SJSA1 (cell line): ENCODE measurements around the gene CPPED1. TPM values are rescaled to one million over a fixed set of nuclear protein-coding genes. Genes with fewer than 3 reads are reported as not detected.

Source experiments
- DNase-seq, 2 experiments: peaks; one replicate each; pipeline ENCODE4 v3.0.0-alpha.2; 2015 to 2020; ENCODE audit warnings: low spot score in 2 of 2, low read depth in 1 of 2
- H3K27ac ChIP-seq: fragments of 250-450 bp; sonication (Bioruptor Pico); 2 replicates; pipeline ENCODE4 v1.5.1; 2020; ENCODE audit warnings: mild to moderate bottlenecking, moderate library complexity
- H3K27me3 ChIP-seq: fragments of 250-450 bp; sonication (Bioruptor Pico); replicated peaks from 2 replicates; pipeline ENCODE4 v1.5.1; 2020; ENCODE audit warnings: mild to moderate bottlenecking, moderate library complexity
- H3K36me3 ChIP-seq: fragments of 250-450 bp; sonication (Bioruptor Pico); 2 replicates; pipeline ENCODE4 v1.5.1; 2020; ENCODE audit warnings: mild to moderate bottlenecking
- H3K4me1 ChIP-seq: fragments of 250-450 bp; sonication (Bioruptor Pico); replicated peaks from 2 replicates; pipeline ENCODE4 v1.6.1; 2021; ENCODE audit warnings: mild to moderate bottlenecking
- H3K4me3 ChIP-seq: fragments of 250-450 bp; sonication (Bioruptor Pico); 2 replicates; pipeline ENCODE4 v1.5.1; 2020; ENCODE audit warnings: mild to moderate bottlenecking
- H3K9me3 ChIP-seq: fragments of 250-450 bp; sonication (Bioruptor Pico); replicated peaks from 2 replicates; pipeline ENCODE4 v1.5.1; 2020; ENCODE audit warnings: mild to moderate bottlenecking
- total RNA-seq: library from RNA; depleted of rRNA; stranded (reverse); fragments of >200 nt; shearing (Covaris generic); gene quantifications from 2 replicates; pipeline ENCODE4 v1.2.3, GENCODE V29; 2014

Gene CPPED1
- total RNA-seq, 1 experiment from 2014 or later: 2.4 TPM

GRCh38 chr16:12672986-12673385 lies 130.7 kb downstream of the CPPED1 start:
- no peak overlapping the region for H3K4me3 ChIP-seq
- no peak overlapping the region for H3K27ac ChIP-seq
- no peak for DNase-seq
- no peaks in the 10 kb centered on the region for H3K4me1 ChIP-seq
- no peaks in the 10 kb centered on the region; the same call in 1 of the 2 replicates for H3K9me3 ChIP-seq
- no peaks in the 10 kb centered on the region for H3K27me3 ChIP-seq
- H3K36me3 ChIP-seq: no peaks in the 10 kb centered on the region

- DNase-seq: no peak
- Histone ChIP-seq H3K36me3 (no peaks in the 10 kb centered on the region), H3K9me3 (no peaks in the 10 kb centered on the region; the same call in 1 of the 2 replicates), H3K4me3 (no peak overlapping the region), H3K4me1 (no peaks in the 10 kb centered on the region), H3K27ac (no peak overlapping the region), H3K27me3 (no peaks in the 10 kb centered on the region)
Observed at GRCh38 chr16:12669908-12670307, 133.8 kb downstream of the CPPED1 start.

DNA sequence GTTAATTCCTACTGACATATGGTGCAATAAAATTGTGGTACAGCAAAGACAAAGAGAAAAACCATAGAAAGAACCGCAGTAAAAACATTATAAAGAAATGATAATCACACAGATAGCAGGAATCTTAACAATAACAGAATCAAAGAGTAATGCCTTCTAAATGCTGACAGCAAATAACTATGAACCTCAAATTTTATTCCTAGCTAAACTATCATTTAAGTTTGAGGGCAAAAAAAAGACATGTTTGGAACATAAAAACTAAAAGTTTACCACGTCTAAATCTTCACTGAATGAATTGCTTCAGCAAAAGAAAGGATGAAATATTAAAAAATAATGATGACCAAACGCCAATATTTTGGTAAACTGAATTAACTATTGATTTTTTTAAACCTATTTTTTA lies 135.8 kb downstream of the CPPED1 start:
- Histone ChIP-seq H3K4me1 (no peaks in the 10 kb centered on the region), H3K4me3 (no peak overlapping the region), H3K9me3 (peaks cover 6% of the 10 kb centered on the region; the same call in 1 of the 2 replicates), H3K27ac (no peak overlapping the region), H3K36me3 (no peaks in the 10 kb centered on the region), H3K27me3 (no peaks in the 10 kb centered on the region)
- no peak for DNase-seq

GRCh38 chr16:12664164-12664733 lies 139.4 kb downstream of the CPPED1 start:
- peaks cover 9% of the 10 kb centered on the region; the same call in 1 of the 2 replicates for H3K9me3 ChIP-seq
- no peak overlapping the region for H3K27ac ChIP-seq
- H3K36me3 ChIP-seq: no peaks in the 10 kb centered on the region
- no peak for DNase-seq
- no peak overlapping the region for H3K4me3 ChIP-seq
- no peaks in the 10 kb centered on the region for H3K27me3 ChIP-seq
- H3K4me1 ChIP-seq: no peaks in the 10 kb centered on the region

GRCh38 chr16:12661656-12662172 lies 142.0 kb downstream of the CPPED1 start:
- H3K4me3 ChIP-seq: no peak overlapping the region
- H3K27ac ChIP-seq: no peak overlapping the region
- H3K36me3 ChIP-seq: no peaks in the 10 kb centered on the region
- H3K9me3 ChIP-seq: peaks cover 9% of the 10 kb centered on the region; the same call in 1 of the 2 replicates
- H3K4me1 ChIP-seq: no peaks in the 10 kb centered on the region
- H3K27me3 ChIP-seq: no peaks in the 10 kb centered on the region
- DNase-seq: no peak

- Histone ChIP-seq H3K27ac (no peak overlapping the region), H3K4me3 (no peak overlapping the region), H3K36me3 (no peaks in the 10 kb centered on the region), H3K27me3 (no peaks in the 10 kb centered on the region), H3K4me1 (no peaks in the 10 kb centered on the region), H3K9me3 (0 out of 2 replicates have a peak, but pooled peaks cover 9% of the 10 kb centered on the region)
- no peak for DNase-seq
Observed at GRCh38 chr16:12659871-12660270, 143.8 kb downstream of the CPPED1 start.

- Histone ChIP-seq H3K36me3 (no peaks in the 10 kb centered on the region), H3K27me3 (no peaks in the 10 kb centered on the region), H3K9me3 (0 out of 2 replicates have a peak, but pooled peaks cover 3% of the 10 kb centered on the region), H3K27ac (no peak overlapping the region), H3K4me1 (no peaks in the 10 kb centered on the region), H3K4me3 (no peak overlapping the region)
- no peak for DNase-seq
Observed at GRCh38 chr16:12658506-12658905, 145.2 kb downstream of the CPPED1 start.

DNA sequence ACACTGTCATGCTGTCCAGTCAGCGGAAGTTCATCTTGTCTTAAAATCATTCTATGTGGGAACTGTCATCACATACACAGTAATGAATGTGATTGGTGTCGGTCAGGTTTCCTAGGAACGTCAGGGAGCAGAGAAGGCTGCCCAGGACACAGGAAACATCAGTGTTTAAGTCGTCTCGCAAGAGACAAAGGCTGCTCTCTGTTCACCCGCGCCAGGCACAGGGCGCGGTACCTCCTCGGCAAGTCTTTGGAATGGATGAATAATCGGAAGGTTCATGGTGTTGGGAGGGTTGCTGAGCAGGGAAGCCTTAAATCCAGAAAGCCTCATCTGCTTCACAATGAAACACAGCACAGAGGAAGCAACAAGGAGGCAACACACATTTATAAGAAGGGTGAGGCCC lies 148.2 kb downstream of the CPPED1 start:
- H3K9me3 ChIP-seq: 0 out of 2 replicates have a peak, but pooled peaks cover 3% of the 10 kb centered on the region
- H3K4me3 ChIP-seq: no peak overlapping the region
- H3K27me3 ChIP-seq: no peaks in the 10 kb centered on the region
- H3K27ac ChIP-seq: no peak overlapping the region
- H3K36me3 ChIP-seq: no peaks in the 10 kb centered on the region
- H3K4me1 ChIP-seq: no peaks in the 10 kb centered on the region
- DNase-seq: no peak

DNA sequence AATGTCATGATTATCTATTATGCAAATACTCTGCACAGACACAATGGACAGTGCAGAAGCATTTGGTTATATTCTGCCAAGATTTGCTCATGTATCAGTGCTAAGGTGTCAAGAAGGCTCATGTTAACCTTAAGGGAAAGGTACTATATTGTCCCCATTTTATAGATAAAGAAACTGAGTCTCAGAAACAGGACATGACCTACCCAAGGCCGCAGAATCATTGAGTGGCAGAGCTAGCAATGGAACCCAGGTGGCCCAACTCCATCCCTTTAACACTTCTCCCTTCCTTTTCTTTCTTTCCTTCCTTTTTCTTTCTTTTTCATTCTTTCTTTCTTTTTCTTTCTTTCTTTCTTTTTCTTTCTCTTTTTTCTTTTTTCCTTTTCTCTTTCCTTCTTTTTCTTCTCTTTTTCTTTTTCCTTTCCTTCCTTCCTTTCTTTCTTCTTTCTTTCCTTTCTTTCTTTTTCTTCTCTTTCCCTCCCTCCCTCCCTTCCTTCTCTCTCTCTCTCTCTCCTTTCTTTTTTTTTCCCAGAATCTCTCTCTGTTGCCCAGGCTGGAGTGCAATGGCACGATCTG lies 149.8 kb downstream of the CPPED1 start:
- no peaks in the 10 kb centered on the region for H3K9me3 ChIP-seq

GRCh38 chr16:12652924-12653323 lies 150.8 kb downstream of the CPPED1 start:
- no peak for DNase-seq
- Histone ChIP-seq H3K4me3 (no peak overlapping the region), H3K36me3 (no peaks in the 10 kb centered on the region), H3K4me1 (no peaks in the 10 kb centered on the region), H3K27me3 (no peaks in the 10 kb centered on the region), H3K9me3 (peaks cover 3% of the 10 kb centered on the region; the same call in 1 of the 2 replicates), H3K27ac (no peak overlapping the region)

More for the DNA sequence above, 149.8 kb downstream of the CPPED1 start:
- Histone ChIP-seq H3K4me3 (no peak overlapping the region), H3K4me1 (no peaks in the 10 kb centered on the region), H3K27ac (no peak overlapping the region), H3K27me3 (no peaks in the 10 kb centered on the region), H3K36me3 (no peaks in the 10 kb centered on the region)
- DNase-seq: no peak

GRCh38 chr16:12651765-12652512 lies 151.7 kb downstream of the CPPED1 start:
- Histone ChIP-seq H3K27ac (no peak overlapping the region), H3K9me3 (peaks cover 3% of the 10 kb centered on the region; the same call in 1 of the 2 replicates), H3K36me3 (no peaks in the 10 kb centered on the region), H3K4me1 (no peaks in the 10 kb centered on the region), H3K27me3 (no peaks in the 10 kb centered on the region), H3K4me3 (no peak overlapping the region)
- DNase-seq: no peak

GRCh38 chr16:12649356-12649755 lies 154.3 kb downstream of the CPPED1 start:
- Histone ChIP-seq H3K27me3 (no peaks in the 10 kb centered on the region), H3K4me3 (no peak overlapping the region), H3K9me3 (peaks cover 3% of the 10 kb centered on the region; the same call in 1 of the 2 replicates), H3K27ac (no peak overlapping the region), H3K36me3 (no peaks in the 10 kb centered on the region), H3K4me1 (no peaks in the 10 kb centered on the region)
- DNase-seq: no peak

DNA sequence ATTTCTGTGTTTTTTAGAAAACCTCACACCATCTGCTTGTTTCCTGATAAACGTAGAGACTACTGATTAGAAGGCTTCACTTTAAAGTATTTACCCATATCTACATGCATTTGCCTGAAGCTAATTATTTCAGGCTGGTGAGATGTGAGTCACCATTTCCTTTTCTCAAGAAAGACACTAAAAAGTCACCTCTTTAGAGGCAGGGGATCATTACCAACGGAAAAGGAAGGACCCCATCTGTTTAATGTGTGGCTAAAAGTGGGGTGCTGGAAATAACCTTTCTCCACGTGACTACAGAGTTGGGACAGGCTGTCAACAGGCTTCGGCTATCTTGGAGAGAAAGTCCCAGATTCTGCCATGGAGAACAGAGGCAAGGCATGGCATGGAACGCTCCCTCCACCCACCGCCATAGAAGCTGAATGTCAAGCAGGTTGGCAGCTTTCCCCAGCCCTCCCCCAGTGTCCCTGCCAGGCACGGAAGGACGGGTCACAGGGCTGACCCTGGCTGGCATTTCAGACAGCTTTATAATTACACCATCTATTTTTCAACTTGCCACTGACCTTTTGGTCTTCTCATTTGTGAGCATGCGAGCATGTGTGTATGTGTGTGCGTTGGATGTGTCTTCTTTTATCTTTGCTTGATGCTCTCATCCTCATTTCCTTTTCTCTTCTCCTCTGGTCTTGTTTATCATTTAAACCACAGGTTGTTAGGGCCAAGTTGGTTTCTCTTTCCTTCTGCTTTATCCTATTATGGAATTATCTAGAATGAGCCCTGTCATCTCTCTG lies 157.0 kb downstream of the CPPED1 start:
- peaks cover 3% of the 10 kb centered on the region; the same call in 1 of the 2 replicates for H3K9me3 ChIP-seq
- DNase-seq: no peak
- H3K27me3 ChIP-seq: no peaks in the 10 kb centered on the region
- no peaks in the 10 kb centered on the region for H3K36me3 ChIP-seq
- H3K4me3 ChIP-seq: no peak overlapping the region
- H3K27ac ChIP-seq: no peak overlapping the region
- H3K4me1 ChIP-seq: no peaks in the 10 kb centered on the region
